ENCODE measurements around the gene GSE1.

GSE1 gene

GRCh38 chr16:85615014-85615851, 2.1 kb downstream of the GSE1 start:
- Histone ChIP-seq H3K27me3 (ENCODE audit: control insufficient read depth, insufficient read depth, low read length) (no peaks in the 10 kb centered on the region), H3K36me3 (ENCODE audit: control insufficient read depth, insufficient read depth, low read length) (no peaks in the 10 kb centered on the region), H3K4me3 (ENCODE audit: low read length) (peak overlapping the region; percentile 76; the same call in 1 of the 2 replicates), H3K4me1 (ENCODE audit: control insufficient read depth, insufficient read depth, low read length) (peaks cover 10% of the 10 kb centered on the region), H3K27ac (ENCODE audit: low read length) (no peak overlapping the region), H3K9me3 (ENCODE audit: control insufficient read depth, insufficient read depth, low read length) (no peaks in the 10 kb centered on the region)
- WGBS (ENCODE audit: insufficient coverage, insufficient read length), result no CpG with 5 or more reads among the region's 39 CpGs
- no peak for DNase-seq (ENCODE audit: low read depth, low spot score)

- Histone ChIP-seq H3K4me1 (ENCODE audit: control insufficient read depth, insufficient read depth, low read length) (peaks cover 7% of the 10 kb centered on the region), H3K4me3 (ENCODE audit: low read length) (no peak overlapping the region), H3K27ac (ENCODE audit: low read length) (no peak overlapping the region), H3K36me3 (ENCODE audit: control insufficient read depth, insufficient read depth, low read length) (no peaks in the 10 kb centered on the region), H3K9me3 (ENCODE audit: control insufficient read depth, insufficient read depth, low read length) (no peaks in the 10 kb centered on the region), H3K27me3 (ENCODE audit: control insufficient read depth, insufficient read depth, low read length) (no peaks in the 10 kb centered on the region)
- no CpG with 5 or more reads among the region's 21 CpGs for WGBS (ENCODE audit: insufficient coverage, insufficient read length)
- no peak for DNase-seq (ENCODE audit: low read depth, low spot score)
Observed at GRCh38 chr16:85615852-85616606, 2.9 kb downstream of the GSE1 start.

GRCh38 chr16:85616607-85617321, 3.6 kb downstream of the GSE1 start:
- H3K27ac ChIP-seq (ENCODE audit: low read length), result no peak overlapping the region
- DNase-seq (ENCODE audit: low read depth, low spot score), result no peak
- no peaks in the 10 kb centered on the region for H3K27me3 ChIP-seq (ENCODE audit: control insufficient read depth, insufficient read depth, low read length)
- peaks cover 7% of the 10 kb centered on the region for H3K4me1 ChIP-seq (ENCODE audit: control insufficient read depth, insufficient read depth, low read length)
- H3K9me3 ChIP-seq (ENCODE audit: control insufficient read depth, insufficient read depth, low read length), result no peaks in the 10 kb centered on the region
- H3K4me3 ChIP-seq (ENCODE audit: low read length), result no peak overlapping the region
- no peaks in the 10 kb centered on the region for H3K36me3 ChIP-seq (ENCODE audit: control insufficient read depth, insufficient read depth, low read length)
- no CpG with 5 or more reads among the region's 28 CpGs for WGBS (ENCODE audit: insufficient coverage, insufficient read length)

GRCh38 chr16:85617948-85618347, 4.8 kb downstream of the GSE1 start:
- DNase-seq (ENCODE audit: low read depth, low spot score), result no peak
- no CpG with 5 or more reads among the region's 7 CpGs for WGBS (ENCODE audit: insufficient coverage, insufficient read length)
- Histone ChIP-seq H3K27me3 (ENCODE audit: control insufficient read depth, insufficient read depth, low read length) (no peaks in the 10 kb centered on the region), H3K4me3 (ENCODE audit: low read length) (no peak overlapping the region), H3K4me1 (ENCODE audit: control insufficient read depth, insufficient read depth, low read length) (peaks cover 7% of the 10 kb centered on the region), H3K27ac (ENCODE audit: low read length) (no peak overlapping the region), H3K9me3 (ENCODE audit: control insufficient read depth, insufficient read depth, low read length) (no peaks in the 10 kb centered on the region), H3K36me3 (ENCODE audit: control insufficient read depth, insufficient read depth, low read length) (no peaks in the 10 kb centered on the region)

- Histone ChIP-seq H3K9me3 (ENCODE audit: control insufficient read depth, insufficient read depth, low read length) (no peaks in the 10 kb centered on the region), H3K4me1 (ENCODE audit: control insufficient read depth, insufficient read depth, low read length) (peaks cover 7% of the 10 kb centered on the region), H3K27ac (ENCODE audit: low read length) (no peak overlapping the region), H3K27me3 (ENCODE audit: control insufficient read depth, insufficient read depth, low read length) (no peaks in the 10 kb centered on the region), H3K4me3 (ENCODE audit: low read length) (no peak overlapping the region), H3K36me3 (ENCODE audit: control insufficient read depth, insufficient read depth, low read length) (no peaks in the 10 kb centered on the region)
- no CpG with 5 or more reads among the region's 9 CpGs for WGBS (ENCODE audit: insufficient coverage, insufficient read length)
- no peak for DNase-seq (ENCODE audit: low read depth, low spot score)
Observed at GRCh38 chr16:85618521-85618920, 5.4 kb downstream of the GSE1 start.

GRCh38 chr16:85619101-85619891, 6.2 kb downstream of the GSE1 start:
- H3K4me1 ChIP-seq (ENCODE audit: control insufficient read depth, insufficient read depth, low read length), result peaks cover 7% of the 10 kb centered on the region
- H3K4me3 ChIP-seq (ENCODE audit: low read length), result no peak overlapping the region
- H3K27me3 ChIP-seq (ENCODE audit: control insufficient read depth, insufficient read depth, low read length), result no peaks in the 10 kb centered on the region
- H3K9me3 ChIP-seq (ENCODE audit: control insufficient read depth, insufficient read depth, low read length), result no peaks in the 10 kb centered on the region
- H3K36me3 ChIP-seq (ENCODE audit: control insufficient read depth, insufficient read depth, low read length), result no peaks in the 10 kb centered on the region
- no CpG with 5 or more reads among the region's 28 CpGs for WGBS (ENCODE audit: insufficient coverage, insufficient read length)
- H3K27ac ChIP-seq (ENCODE audit: low read length), result no peak overlapping the region
- DNase-seq (ENCODE audit: low read depth, low spot score), result no peak

- Histone ChIP-seq H3K9me3 (ENCODE audit: control insufficient read depth, insufficient read depth, low read length) (no peaks in the 10 kb centered on the region), H3K4me1 (ENCODE audit: control insufficient read depth, insufficient read depth, low read length) (peaks cover 9% of the 10 kb centered on the region), H3K36me3 (ENCODE audit: control insufficient read depth, insufficient read depth, low read length) (no peaks in the 10 kb centered on the region), H3K4me3 (ENCODE audit: low read length) (no peak overlapping the region), H3K27ac (ENCODE audit: low read length) (no peak overlapping the region), H3K27me3 (ENCODE audit: control insufficient read depth, insufficient read depth, low read length) (no peaks in the 10 kb centered on the region)
- no peak for DNase-seq (ENCODE audit: low read depth, low spot score)
- WGBS (ENCODE audit: insufficient coverage, insufficient read length), result no CpG with 5 or more reads among the region's 16 CpGs
Observed at GRCh38 chr16:85620374-85620773, 7.3 kb downstream of the GSE1 start.

- no peak for DNase-seq (ENCODE audit: low read depth, low spot score)
- H3K4me1 ChIP-seq (ENCODE audit: control insufficient read depth, insufficient read depth, low read length), result peaks cover 7% of the 10 kb centered on the region; the same call in 1 of the 2 replicates
- no peak overlapping the region for H3K4me3 ChIP-seq (ENCODE audit: low read length)
- no CpG with 5 or more reads among the region's 13 CpGs for WGBS (ENCODE audit: insufficient coverage, insufficient read length)
- no peaks in the 10 kb centered on the region for H3K9me3 ChIP-seq (ENCODE audit: control insufficient read depth, insufficient read depth, low read length)
- no peak overlapping the region for H3K27ac ChIP-seq (ENCODE audit: low read length)
- H3K36me3 ChIP-seq (ENCODE audit: control insufficient read depth, insufficient read depth, low read length), result no peaks in the 10 kb centered on the region
- H3K27me3 ChIP-seq (ENCODE audit: control insufficient read depth, insufficient read depth, low read length), result no peaks in the 10 kb centered on the region
Observed at GRCh38 chr16:85621698-85622428, 8.7 kb downstream of the GSE1 start.

- no peak overlapping the region for H3K27ac ChIP-seq (ENCODE audit: low read length)
- no CpG with 5 or more reads among the region's 6 CpGs for WGBS (ENCODE audit: insufficient coverage, insufficient read length)
- peaks cover 5% of the 10 kb centered on the region; the same call in 1 of the 2 replicates for H3K4me1 ChIP-seq (ENCODE audit: control insufficient read depth, insufficient read depth, low read length)
- H3K9me3 ChIP-seq (ENCODE audit: control insufficient read depth, insufficient read depth, low read length), result no peaks in the 10 kb centered on the region
- no peak overlapping the region for H3K4me3 ChIP-seq (ENCODE audit: low read length)
- no peak for DNase-seq (ENCODE audit: low read depth, low spot score)
- no peaks in the 10 kb centered on the region for H3K36me3 ChIP-seq (ENCODE audit: control insufficient read depth, insufficient read depth, low read length)
- no peaks in the 10 kb centered on the region for H3K27me3 ChIP-seq (ENCODE audit: control insufficient read depth, insufficient read depth, low read length)
Observed at GRCh38 chr16:85622683-85623082, 9.6 kb downstream of the GSE1 start.
